ENCODE measurements around the gene DPYSL5. TPM values are rescaled to one million over a fixed set of nuclear protein-coding genes. Genes with fewer than 3 reads are reported as not detected.

Gene DPYSL5
- total and polyA plus RNA-seq, 12 donors = 0.34 to 1.6 (median 0.82) TPM; not detected in 4

GRCh38 chr2:26807788-26808460, 40.0 kb upstream of the DPYSL5 start:
- Histone ChIP-seq H3K4me1 (replicated peaks in 1 of 2) (no peaks in the 10 kb centered on the region), H3K4me3 (no peak overlapping the region), H3K36me3 (replicated peaks in 1 of 2) (no peaks in the 10 kb centered on the region), H3K27me3 (no peaks in the 10 kb centered on the region), H3K9me3 (replicated peaks in 1 of 3) (no peaks in the 10 kb centered on the region), H3K27ac (no peak overlapping the region)
- TF ChIP-seq, protein P1, sequence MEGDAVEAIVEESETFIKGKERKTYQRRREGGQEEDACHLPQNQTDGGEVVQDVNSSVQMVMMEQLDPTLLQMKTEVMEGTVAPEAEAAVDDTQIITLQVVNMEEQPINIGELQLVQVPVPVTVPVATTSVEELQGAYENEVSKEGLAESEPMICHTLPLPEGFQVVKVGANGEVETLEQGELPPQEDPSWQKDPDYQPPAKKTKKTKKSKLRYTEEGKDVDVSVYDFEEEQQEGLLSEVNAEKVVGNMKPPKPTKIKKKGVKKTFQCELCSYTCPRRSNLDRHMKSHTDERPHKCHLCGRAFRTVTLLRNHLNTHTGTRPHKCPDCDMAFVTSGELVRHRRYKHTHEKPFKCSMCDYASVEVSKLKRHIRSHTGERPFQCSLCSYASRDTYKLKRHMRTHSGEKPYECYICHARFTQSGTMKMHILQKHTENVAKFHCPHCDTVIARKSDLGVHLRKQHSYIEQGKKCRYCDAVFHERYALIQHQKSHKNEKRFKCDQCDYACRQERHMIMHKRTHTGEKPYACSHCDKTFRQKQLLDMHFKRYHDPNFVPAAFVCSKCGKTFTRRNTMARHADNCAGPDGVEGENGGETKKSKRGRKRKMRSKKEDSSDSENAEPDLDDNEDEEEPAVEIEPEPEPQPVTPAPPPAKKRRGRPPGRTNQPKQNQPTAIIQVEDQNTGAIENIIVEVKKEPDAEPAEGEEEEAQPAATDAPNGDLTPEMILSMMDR (IDR thresholded peaks at IDR 0.05) = no peak
- TF ChIP-seq POLR2A (IDR thresholded peaks at IDR 0.05) = no peak
- intact Hi-C loops (cut with DNase I) = no loop called here
- WGBS, 4 donors = 61 to 100% (median 65%) methylated on average over 1 to 2 of the region's 2 CpGs
- no peak for DNase-seq

GRCh38 chr2:26809211-26809610, 38.7 kb upstream of the DPYSL5 start:
- Histone ChIP-seq H3K27me3 (no peaks in the 10 kb centered on the region), H3K4me3 (no peak overlapping the region), H3K4me1 (replicated peaks in 1 of 2) (no peaks in the 10 kb centered on the region), H3K9me3 (replicated peaks in 1 of 3) (no peaks in the 10 kb centered on the region), H3K36me3 (replicated peaks in 1 of 2) (no peaks in the 10 kb centered on the region), H3K27ac (no peak overlapping the region)
- DNase-seq = no peak
- TF ChIP-seq, protein P1 (IDR thresholded peaks at IDR 0.05) = no peak
- no peak for TF ChIP-seq POLR2A (IDR thresholded peaks at IDR 0.05)
- intact Hi-C loops (cut with DNase I) = no loop called here
- 79 to 94% (median 89%) methylated on average over 3 of the region's 3 CpGs for WGBS, 4 donors

GRCh38 chr2:26809876-26810577, 37.9 kb upstream of the DPYSL5 start:
- H3K4me3 ChIP-seq = no peak overlapping the region
- no peaks in the 10 kb centered on the region for H3K36me3 ChIP-seq (replicated peaks in 1 of 2)
- H3K9me3 ChIP-seq (replicated peaks in 1 of 3) = no peaks in the 10 kb centered on the region
- TF ChIP-seq POLR2A (IDR thresholded peaks at IDR 0.05) = no peak
- TF ChIP-seq, protein P1 (IDR thresholded peaks at IDR 0.05) = no peak
- 58 to 62% (median 60%) methylated on average over 6 of the region's 6 CpGs for WGBS, 4 donors
- H3K27ac ChIP-seq = no peak overlapping the region
- no peak for DNase-seq
- intact Hi-C loops (cut with DNase I) = no loop called here
- no peaks in the 10 kb centered on the region for H3K4me1 ChIP-seq (replicated peaks in 1 of 2)
- H3K27me3 ChIP-seq = no peaks in the 10 kb centered on the region

DNA sequence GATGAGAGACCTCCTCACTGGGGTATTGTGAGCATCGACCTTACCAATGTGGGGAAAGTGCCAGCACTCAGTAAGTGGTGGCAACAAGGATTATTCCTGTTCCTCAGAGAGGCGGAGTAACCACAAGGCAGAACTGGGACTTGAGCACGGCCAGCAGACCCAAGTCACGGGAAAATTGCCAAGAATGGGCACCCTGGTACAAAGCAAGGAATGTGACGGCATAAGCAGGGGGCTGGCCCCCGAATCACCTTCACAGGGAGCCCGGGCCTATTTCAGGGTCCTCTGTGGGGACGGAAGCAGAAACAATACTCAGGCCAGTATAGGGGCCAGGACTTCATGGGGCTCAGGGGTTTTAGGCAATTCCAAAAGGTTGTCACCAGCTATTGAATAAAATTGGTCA, 36.7 kb upstream of the DPYSL5 start:
- TF ChIP-seq, protein P1 (IDR thresholded peaks at IDR 0.05) = no peak
- TF ChIP-seq POLR2A (IDR thresholded peaks at IDR 0.05) = no peak
- no peak for DNase-seq
- intact Hi-C loops (cut with DNase I) = no loop called here
- 59 to 79% (median 72%) methylated on average over 8 of the region's 8 CpGs for WGBS, 4 donors
- Histone ChIP-seq H3K36me3 (replicated peaks in 1 of 2) (no peaks in the 10 kb centered on the region), H3K27ac (no peak overlapping the region), H3K27me3 (no peaks in the 10 kb centered on the region), H3K4me1 (replicated peaks in 1 of 2) (no peaks in the 10 kb centered on the region), H3K4me3 (no peak overlapping the region), H3K9me3 (replicated peaks in 1 of 3) (no peaks in the 10 kb centered on the region)

Measured in adrenal gland (tissue), 12 donors.